ENCODE data around the gene PCSK2.

PCSK2 gene

DNA sequence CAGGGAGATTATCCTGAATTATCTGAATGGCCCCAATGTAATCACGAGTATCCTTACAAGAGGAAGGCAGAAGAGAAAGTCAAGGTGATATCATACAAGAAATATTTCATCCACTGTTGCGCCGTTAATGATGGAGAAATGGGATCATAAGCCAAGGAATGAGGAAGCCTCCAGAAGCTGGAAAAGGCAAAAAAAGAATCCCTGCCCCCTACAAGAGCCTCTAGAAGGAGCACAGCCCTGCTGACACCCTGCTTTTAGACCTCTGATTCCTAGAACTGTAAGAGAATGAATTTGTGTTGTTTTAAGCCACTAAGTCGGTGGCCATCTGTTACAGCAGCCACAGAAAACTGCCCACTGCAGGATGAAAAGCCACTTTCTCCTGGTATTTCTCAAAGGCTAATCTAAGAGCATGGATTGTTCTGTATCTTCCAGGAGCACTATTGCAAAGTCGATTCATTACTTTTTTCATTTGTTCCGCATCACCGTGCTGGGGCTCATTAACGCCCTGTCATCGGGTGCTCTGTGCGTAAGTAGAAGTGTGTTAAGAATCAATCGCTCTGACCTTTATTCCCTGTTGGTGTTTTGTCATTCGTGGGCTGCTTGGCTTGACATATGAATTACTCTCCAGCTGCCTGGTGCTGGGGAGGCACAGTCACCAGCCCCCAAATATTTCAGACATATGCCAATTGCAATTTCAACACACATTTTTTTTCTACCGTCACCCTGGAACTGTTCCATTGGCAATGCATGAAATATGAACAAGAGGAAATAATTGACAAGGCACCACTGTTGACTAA, 117.0 kb downstream of the PCSK2 start:
- TF ChIP-seq, protein P1, sequence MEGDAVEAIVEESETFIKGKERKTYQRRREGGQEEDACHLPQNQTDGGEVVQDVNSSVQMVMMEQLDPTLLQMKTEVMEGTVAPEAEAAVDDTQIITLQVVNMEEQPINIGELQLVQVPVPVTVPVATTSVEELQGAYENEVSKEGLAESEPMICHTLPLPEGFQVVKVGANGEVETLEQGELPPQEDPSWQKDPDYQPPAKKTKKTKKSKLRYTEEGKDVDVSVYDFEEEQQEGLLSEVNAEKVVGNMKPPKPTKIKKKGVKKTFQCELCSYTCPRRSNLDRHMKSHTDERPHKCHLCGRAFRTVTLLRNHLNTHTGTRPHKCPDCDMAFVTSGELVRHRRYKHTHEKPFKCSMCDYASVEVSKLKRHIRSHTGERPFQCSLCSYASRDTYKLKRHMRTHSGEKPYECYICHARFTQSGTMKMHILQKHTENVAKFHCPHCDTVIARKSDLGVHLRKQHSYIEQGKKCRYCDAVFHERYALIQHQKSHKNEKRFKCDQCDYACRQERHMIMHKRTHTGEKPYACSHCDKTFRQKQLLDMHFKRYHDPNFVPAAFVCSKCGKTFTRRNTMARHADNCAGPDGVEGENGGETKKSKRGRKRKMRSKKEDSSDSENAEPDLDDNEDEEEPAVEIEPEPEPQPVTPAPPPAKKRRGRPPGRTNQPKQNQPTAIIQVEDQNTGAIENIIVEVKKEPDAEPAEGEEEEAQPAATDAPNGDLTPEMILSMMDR (conservative IDR thresholded peaks at IDR 0.05; ENCODE audit: control insufficient read depth, insufficient read depth, low read depth, low read length) = no peak
- H3K4me3 ChIP-seq (ENCODE audit: control insufficient read depth, low read depth, low read length) = no peak overlapping the region
- peak; percentile 48 for DNase-seq (ENCODE audit: low read depth)

DNA sequence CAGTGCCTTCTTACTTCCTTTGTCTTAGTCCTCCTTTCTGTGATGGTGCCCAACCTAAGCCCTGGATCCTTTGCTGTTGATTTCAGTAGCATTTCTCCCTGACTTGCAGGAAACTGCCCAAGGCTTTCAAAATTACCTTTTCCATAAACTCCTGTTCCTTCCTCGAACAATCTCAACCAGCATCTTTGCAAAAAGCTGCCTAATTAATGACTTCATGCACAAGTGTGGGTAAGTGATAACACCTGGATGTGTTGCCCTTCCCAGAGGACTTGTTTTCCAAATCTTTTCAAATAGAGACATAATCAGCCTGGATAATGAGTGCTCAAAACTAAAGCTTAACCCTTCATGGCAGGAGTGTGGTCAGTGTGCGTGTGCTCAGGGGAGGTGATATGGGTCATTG, 118.0 kb downstream of the PCSK2 start:
- TF ChIP-seq, protein P1 (conservative IDR thresholded peaks at IDR 0.05; ENCODE audit: control insufficient read depth, insufficient read depth, low read depth, low read length) = no peak
- no peak overlapping the region for H3K4me3 ChIP-seq (ENCODE audit: control insufficient read depth, low read depth, low read length)
- DNase-seq (ENCODE audit: low read depth) = no peak

DNA sequence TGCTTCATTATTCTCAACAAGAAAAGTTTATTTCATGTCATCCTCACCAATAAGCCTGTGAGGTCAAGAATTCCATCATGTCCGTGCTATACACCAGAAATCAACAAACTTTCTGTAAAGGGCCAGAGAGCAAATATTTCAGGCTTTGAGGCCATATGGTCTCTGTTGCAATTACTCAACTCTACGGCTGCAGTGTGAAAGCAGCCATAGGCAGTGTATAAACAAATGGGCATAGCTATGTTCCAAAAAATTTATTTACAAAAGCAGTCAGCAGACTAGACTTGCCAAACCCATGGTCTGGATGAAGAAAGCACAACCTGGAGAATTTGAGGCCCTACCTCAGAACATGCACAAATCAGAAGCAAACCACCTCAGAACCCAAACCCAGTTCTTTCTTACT, 118.5 kb downstream of the PCSK2 start:
- H3K4me3 ChIP-seq (ENCODE audit: control insufficient read depth, low read depth, low read length) = no peak overlapping the region
- peak; percentile 1 for DNase-seq (ENCODE audit: low read depth)
- TF ChIP-seq, protein P1 (conservative IDR thresholded peaks at IDR 0.05; ENCODE audit: control insufficient read depth, insufficient read depth, low read depth, low read length) = no peak

DNA sequence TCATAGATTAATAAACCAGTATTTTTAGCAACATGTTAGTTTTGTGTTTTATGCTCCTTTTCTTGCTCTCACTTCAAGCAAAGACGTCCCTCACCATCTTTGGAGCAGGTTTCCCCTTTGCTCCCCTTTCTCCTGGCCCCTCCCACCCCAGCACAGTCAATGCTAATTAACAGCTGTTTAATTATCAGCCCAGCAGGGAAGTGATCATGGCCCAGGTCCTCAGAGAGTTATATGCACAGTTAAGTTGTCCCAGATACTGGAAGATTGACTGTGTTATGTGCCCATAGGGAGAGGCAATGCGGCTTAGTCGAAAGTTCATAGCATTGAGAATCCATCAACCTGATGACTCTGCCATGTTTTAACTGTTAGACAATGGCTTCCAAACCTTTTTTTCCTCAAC, 123.5 kb downstream of the PCSK2 start:
- H3K4me3 ChIP-seq (ENCODE audit: control insufficient read depth, low read depth, low read length) = no peak overlapping the region
- TF ChIP-seq, protein P1 (conservative IDR thresholded peaks at IDR 0.05; ENCODE audit: control insufficient read depth, insufficient read depth, low read depth, low read length) = no peak
- no peak for DNase-seq (ENCODE audit: low read depth)

DNA sequence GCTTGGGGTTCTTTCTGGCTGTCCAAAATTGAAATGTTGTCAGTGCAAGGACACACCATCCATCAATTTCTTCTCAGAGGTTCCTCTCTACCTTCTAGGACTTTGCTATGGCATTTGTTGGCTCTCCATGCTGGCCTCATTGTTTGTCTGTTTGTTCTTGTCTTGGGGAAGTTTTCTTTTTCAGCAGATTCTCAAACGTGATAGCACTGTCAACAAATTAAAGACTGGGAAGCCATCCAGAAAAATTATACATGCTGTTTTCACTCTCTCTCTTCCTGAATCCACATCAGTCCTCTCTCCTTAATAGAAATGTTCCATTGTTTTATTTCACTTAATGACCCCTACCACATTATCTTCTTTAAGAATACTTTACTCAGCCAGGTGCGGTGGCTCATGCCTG, 130.4 kb downstream of the PCSK2 start:
- TF ChIP-seq, protein P1 (conservative IDR thresholded peaks at IDR 0.05; ENCODE audit: control insufficient read depth, insufficient read depth, low read depth, low read length) = no peak
- no peak for DNase-seq (ENCODE audit: low read depth)
- no peak overlapping the region for H3K4me3 ChIP-seq (ENCODE audit: control insufficient read depth, low read depth, low read length)

DNA sequence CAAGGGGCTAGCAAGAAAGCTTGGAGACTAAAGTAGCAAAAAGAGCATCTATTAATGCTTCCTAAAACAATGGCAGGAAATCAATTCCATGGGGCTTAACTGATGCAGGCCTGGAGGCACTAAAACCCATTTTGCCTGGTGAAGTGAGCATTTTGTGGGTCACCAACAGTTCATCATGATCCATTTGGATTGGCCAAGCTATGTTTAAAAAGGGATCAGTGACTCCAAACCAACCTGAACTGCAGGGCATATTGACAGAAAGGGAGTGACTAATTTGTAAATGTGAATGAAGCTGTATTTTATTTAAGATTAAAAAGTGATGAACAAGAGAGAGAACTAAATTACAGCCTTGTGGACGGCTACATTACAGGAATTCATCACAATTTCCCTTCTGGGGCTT, 132.0 kb downstream of the PCSK2 start:
- TF ChIP-seq, protein P1 (conservative IDR thresholded peaks at IDR 0.05; ENCODE audit: control insufficient read depth, insufficient read depth, low read depth, low read length) = no peak
- H3K4me3 ChIP-seq (ENCODE audit: control insufficient read depth, low read depth, low read length) = no peak overlapping the region
- no peak for DNase-seq (ENCODE audit: low read depth)

Measured in fibroblast of mammary gland (primary cell).